ENCODE measurements around the gene MEAF6. TPM values are rescaled to one million over a fixed set of nuclear protein-coding genes. Genes with fewer than 3 reads are reported as not detected.

Gene MEAF6
- total and polyA plus RNA-seq, 11 donors = 27.4 to 55.7 (median 39.6) TPM

DNA sequence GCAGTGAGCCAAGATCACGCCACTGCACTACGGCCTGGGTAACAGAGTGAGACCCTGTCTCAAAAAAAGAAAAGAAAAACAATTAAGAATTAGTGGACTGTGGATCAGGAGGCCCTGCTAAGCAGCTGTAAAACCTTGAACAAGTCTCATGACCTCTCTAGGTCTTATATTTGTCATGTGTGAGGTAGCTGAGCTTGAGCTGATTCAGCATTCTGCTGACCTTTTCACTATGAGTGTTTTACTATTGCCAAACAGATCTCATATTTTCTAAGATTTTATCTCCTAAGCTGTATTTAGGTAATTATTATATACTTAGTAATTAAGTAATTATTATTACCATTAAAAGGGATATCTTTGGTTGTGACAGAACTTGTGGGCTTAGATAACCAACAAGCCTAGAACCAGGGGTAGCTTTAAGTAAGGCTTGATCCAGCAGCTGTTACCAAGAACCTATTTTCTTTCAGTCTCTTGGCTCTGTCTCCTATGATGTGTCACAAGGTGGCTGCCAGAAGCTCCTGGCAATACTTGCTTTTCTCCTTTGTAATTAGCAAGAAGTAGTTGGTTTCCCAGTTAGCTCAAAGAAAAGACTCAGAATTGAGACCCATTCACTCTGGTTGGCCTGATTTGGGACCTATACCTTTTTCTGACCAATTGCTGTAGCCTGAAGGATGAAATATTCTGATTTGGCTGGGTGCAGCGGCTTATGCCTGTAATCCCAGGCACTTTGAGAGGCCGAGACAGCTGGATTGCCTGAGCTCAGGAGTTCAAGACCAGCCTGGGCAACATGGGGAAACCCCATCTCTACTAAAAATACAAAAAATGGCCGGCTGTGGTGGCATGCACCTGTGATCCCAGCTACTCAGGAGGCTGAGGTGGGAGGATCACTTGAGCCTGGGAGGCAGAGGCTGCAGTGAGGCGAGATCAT is 48.7 kb downstream of the MEAF6 start:
- ATAC-seq (peak in 1 of 4 donors; percentile 68), DNase-seq (no peak)
- H3K36me3 ChIP-seq = peaks cover 0 to 2% (median 0%) of the 10 kb centered on the region in 9 donors
- H3K4me3 ChIP-seq = no peak overlapping the region
- WGBS, 4 donors = 86 to 96% (median 93%) methylated on average over 6 of the region's 6 CpGs
- peak overlapping the region in 1 of 12 donors; percentile 16 for H3K27ac ChIP-seq
- H3K27me3 ChIP-seq = no peaks in the 10 kb centered on the region
- no peaks in the 10 kb centered on the region for H3K9me3 ChIP-seq
- H3K4me1 ChIP-seq = peaks cover 0 to 11% (median 2%) of the 10 kb centered on the region in 12 donors
- TF ChIP-seq, protein P1, sequence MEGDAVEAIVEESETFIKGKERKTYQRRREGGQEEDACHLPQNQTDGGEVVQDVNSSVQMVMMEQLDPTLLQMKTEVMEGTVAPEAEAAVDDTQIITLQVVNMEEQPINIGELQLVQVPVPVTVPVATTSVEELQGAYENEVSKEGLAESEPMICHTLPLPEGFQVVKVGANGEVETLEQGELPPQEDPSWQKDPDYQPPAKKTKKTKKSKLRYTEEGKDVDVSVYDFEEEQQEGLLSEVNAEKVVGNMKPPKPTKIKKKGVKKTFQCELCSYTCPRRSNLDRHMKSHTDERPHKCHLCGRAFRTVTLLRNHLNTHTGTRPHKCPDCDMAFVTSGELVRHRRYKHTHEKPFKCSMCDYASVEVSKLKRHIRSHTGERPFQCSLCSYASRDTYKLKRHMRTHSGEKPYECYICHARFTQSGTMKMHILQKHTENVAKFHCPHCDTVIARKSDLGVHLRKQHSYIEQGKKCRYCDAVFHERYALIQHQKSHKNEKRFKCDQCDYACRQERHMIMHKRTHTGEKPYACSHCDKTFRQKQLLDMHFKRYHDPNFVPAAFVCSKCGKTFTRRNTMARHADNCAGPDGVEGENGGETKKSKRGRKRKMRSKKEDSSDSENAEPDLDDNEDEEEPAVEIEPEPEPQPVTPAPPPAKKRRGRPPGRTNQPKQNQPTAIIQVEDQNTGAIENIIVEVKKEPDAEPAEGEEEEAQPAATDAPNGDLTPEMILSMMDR (IDR thresholded peaks at IDR 0.05) = no peak
- TF ChIP-seq POLR2A (IDR thresholded peaks at IDR 0.05) = no peak
- intact Hi-C loops (cut with DNase I) = no loop called here

GRCh38 chr1:37464443-37464842 is 50.1 kb downstream of the MEAF6 start:
- intact Hi-C loops (cut with DNase I) = no loop called here
- H3K9me3 ChIP-seq = no peaks in the 10 kb centered on the region
- H3K4me3 ChIP-seq = no peak overlapping the region
- ATAC-seq (no peak), DNase-seq (no peak)
- H3K36me3 ChIP-seq = peaks cover 0 to 3% (median 0%) of the 10 kb centered on the region in 9 donors
- H3K4me1 ChIP-seq = peaks cover 0 to 8% (median 0%) of the 10 kb centered on the region in 12 donors
- TF ChIP-seq, protein P1 (IDR thresholded peaks at IDR 0.05) = no peak
- no peak for TF ChIP-seq POLR2A (IDR thresholded peaks at IDR 0.05)
- no peaks in the 10 kb centered on the region for H3K27me3 ChIP-seq
- H3K27ac ChIP-seq = no peak overlapping the region
- 46 to 98% (median 84%) methylated on average over 2 of the region's 2 CpGs for WGBS, 4 donors

GRCh38 chr1:37461698-37462436 is 52.7 kb downstream of the MEAF6 start:
- ATAC-seq (no peak), DNase-seq (no peak)
- H3K9me3 ChIP-seq = no peaks in the 10 kb centered on the region
- H3K27ac ChIP-seq = no peak overlapping the region
- WGBS, 4 donors = 81 to 93% (median 92%) methylated on average over 9 of the region's 9 CpGs
- no peaks in the 10 kb centered on the region for H3K27me3 ChIP-seq
- peaks cover 0 to 3% (median 0%) of the 10 kb centered on the region in 9 donors for H3K36me3 ChIP-seq
- H3K4me3 ChIP-seq = no peak overlapping the region
- intact Hi-C loops (cut with DNase I) = no loop called here
- peaks cover 0 to 8% (median 0%) of the 10 kb centered on the region in 12 donors for H3K4me1 ChIP-seq
- TF ChIP-seq POLR2A (IDR thresholded peaks at IDR 0.05) = no peak
- TF ChIP-seq, protein P1 (IDR thresholded peaks at IDR 0.05) = no peak

GRCh38 chr1:37458551-37458950 is 56.0 kb downstream of the MEAF6 start:
- no peak for DNase-seq
- intact Hi-C loops (cut with DNase I) = loop anchor here in 1 of 10 donors (5.0 kb wide), 1 partner anchor 224 kb away; no protein-coding TSS in a partner anchor

More at GRCh38 chr1:37458551-37458950, 56.0 kb downstream of the MEAF6 start:
- H3K4me1 ChIP-seq = peaks cover 0 to 10% (median 4%) of the 10 kb centered on the region in 12 donors
- H3K4me3 ChIP-seq = no peak overlapping the region
- H3K27ac ChIP-seq = no peak overlapping the region
- no peak for ATAC-seq
- 70 to 83% (median 78%) methylated on average over 3 of the region's 3 CpGs for WGBS, 4 donors
- H3K36me3 ChIP-seq = peaks cover 0 to 3% (median 0%) of the 10 kb centered on the region in 9 donors
- no peaks in the 10 kb centered on the region for H3K9me3 ChIP-seq
- TF ChIP-seq POLR2A (IDR thresholded peaks at IDR 0.05) = no peak
- TF ChIP-seq, protein P1 (IDR thresholded peaks at IDR 0.05) = no peak
- H3K27me3 ChIP-seq = no peaks in the 10 kb centered on the region
